Esophagus muscularis mucosa (tissue), 4 donors: Measurements from ENCODE around the gene KRT82. TPM values are rescaled to one million over a fixed set of nuclear protein-coding genes. Genes with fewer than 3 reads are reported as not detected.

Experiments used
- DNase-seq: peaks from one replicate; pipeline ENCODE4 v3.0.0-alpha.2; 2017; ENCODE audit errors: extremely low spot score
- H3K27ac ChIP-seq, 4 donors: fragments of 200-600 bp; sonication (generic); replicated peaks in 1 of 4; 1 replicate in 3 of 4; 2 replicates in 1 of 4; pipeline ENCODE4 v1.5.1; 2016 to 2019; ENCODE audit warnings: mild to moderate bottlenecking in 1 of 4
- H3K27me3 ChIP-seq, 4 donors: fragments of 200-600 bp; sonication (generic); one replicate each; pipeline versions ENCODE4 v1.5.1 to v1.6.0; 2016 to 2019
- H3K36me3 ChIP-seq, 4 donors: fragments of 200-600 bp; sonication (generic); one replicate each; pipeline ENCODE4 v1.5.1; 2016 to 2019
- H3K4me1 ChIP-seq, 4 donors: fragments of 200-600 bp; sonication (generic); one replicate each; pipeline ENCODE4 v1.5.1; 2016 to 2019
- H3K4me3 ChIP-seq, 4 donors: fragments of 200-600 bp; sonication (generic); 1 replicate in 2 of 4; 2 replicates in 2 of 4; pipeline ENCODE4 v1.5.1; 2016 to 2019; ENCODE audit warnings: mild to moderate bottlenecking in 4 of 4, moderate library complexity in 1 of 4
- H3K9me3 ChIP-seq, 4 donors: fragments of 200-600 bp; sonication (generic); 1 replicate in 3 of 4; 2 replicates in 1 of 4; pipeline ENCODE4 v1.5.1; 2016 to 2019
- CTCF ChIP-seq, 3 experiments: fragments of 200-600 bp in 2 of 3; fragments of 450-650 bp in 1 of 3; sonication (generic) in 2 of 3; IDR thresholded peaks; one replicate each; pipeline ENCODE4 v1.5.1; 2017 to 2019; ENCODE audit warnings: antibody characterized with exemption in 3 of 3, mild to moderate bottlenecking in 2 of 3, moderate library complexity in 1 of 3
- EP300 ChIP-seq: sonication (generic); formaldehyde crosslinking; IDR thresholded peaks from one replicate; pipeline ENCODE4 v1.6.1; 2017; ENCODE audit warnings: antibody characterized with exemption
- POLR2A ChIP-seq: fragments of 450-650 bp; IDR thresholded peaks from one replicate; pipeline ENCODE4 v1.6.1; 2017; ENCODE audit warnings: antibody characterized with exemption, moderate library complexity, mild to moderate bottlenecking, low read depth
- POLR2AphosphoS5 ChIP-seq, 2 donors: sonication (generic); formaldehyde crosslinking; IDR thresholded peaks; one replicate each; pipeline ENCODE4 v1.6.1; 2017; ENCODE audit warnings: antibody characterized with exemption in 2 of 2
- WGBS: methylation state at CpG from one replicate; pipeline ENCODE4 v1.1.5; 2018; 5-methylcytosine and 5-hydroxymethylcytosine counted together
- intact Hi-C: fragments of 100-400 bp; cut with DNase I; formaldehyde crosslinking; loops from one replicate; pipeline ENCODE4 v1.15.1; 2023
- total RNA-seq, 4 donors: library from RNA; depleted of rRNA; stranded (reverse); fragments of >200 nt; gene quantifications; one replicate each; pipeline versions ENCODE4 v1.1.0 to v1.2.1, GENCODE V29; 2016

Gene KRT82
- total RNA-seq, 4 donors from 2014 or later = not detected

- intact Hi-C loops = loop anchor here (10.0 kb wide), 2 partner anchors 197 to 607 kb away; partner anchors contain the start of gene KRT74
- Histone ChIP-seq H3K27me3 (peaks cover 0 to 9% (median 0%) of the 10 kb centered on the region in 4 donors), H3K4me3 (no peak overlapping the region), H3K36me3 (no peaks in the 10 kb centered on the region), H3K9me3 (no peaks in the 10 kb centered on the region), H3K27ac (no peak overlapping the region), H3K4me1 (no peaks in the 10 kb centered on the region)
- 66% methylated on average over 11 of the region's 19 CpGs for WGBS
- no peak for DNase-seq
- TF ChIP-seq POLR2AphosphoS5 (IDR thresholded peaks at IDR 0.05) = no peak
- TF ChIP-seq CTCF (IDR thresholded peaks at IDR 0.05) = no peak
- no peak for TF ChIP-seq EP300
Measured at GRCh38 chr12:52378091-52378490, 28.0 kb downstream of the KRT82 start.

GRCh38 chr12:52377266-52377665 lies 28.9 kb downstream of the KRT82 start:
- DNase-seq = no peak
- H3K27me3 ChIP-seq = peaks cover 0 to 9% (median 0%) of the 10 kb centered on the region in 4 donors
- no peaks in the 10 kb centered on the region for H3K9me3 ChIP-seq
- WGBS = 92% methylated on average over 8 of the region's 8 CpGs
- H3K4me3 ChIP-seq = no peak overlapping the region
- intact Hi-C loops = loop anchor here (10.0 kb wide), 2 partner anchors 198 to 608 kb away; partner anchors contain the start of gene KRT74
- H3K27ac ChIP-seq = no peak overlapping the region
- H3K36me3 ChIP-seq = no peaks in the 10 kb centered on the region
- TF ChIP-seq EP300 (no peak), POLR2A (no peak), CTCF (IDR thresholded peaks at IDR 0.05) (no peak), POLR2AphosphoS5 (IDR thresholded peaks at IDR 0.05) (no peak)
- peaks cover 0 to under 1% (median 0%) of the 10 kb centered on the region in 4 donors for H3K4me1 ChIP-seq

GRCh38 chr12:52372216-52373154 lies 33.6 kb downstream of the KRT82 start:
- Histone ChIP-seq H3K27ac (peak overlapping the region in 3 of 4 donors; percentile 31 to 66 (median 45)), H3K9me3 (no peaks in the 10 kb centered on the region), H3K4me1 (peaks cover 0 to 18% (median 13%) of the 10 kb centered on the region in 4 donors), H3K4me3 (no peak overlapping the region), H3K36me3 (no peaks in the 10 kb centered on the region), H3K27me3 (peaks cover 0 to 1% (median 0%) of the 10 kb centered on the region in 4 donors)
- DNase-seq = peak; percentile 94
- 44% methylated on average over 10 of the region's 10 CpGs for WGBS
- TF ChIP-seq EP300 = no peak
- TF ChIP-seq POLR2AphosphoS5 (IDR thresholded peaks at IDR 0.05) = peak in 1 of 2 donors; percentile 22
- TF ChIP-seq CTCF (IDR thresholded peaks at IDR 0.05) = peak; percentile 64 to 84 (median 75)
- TF ChIP-seq POLR2A = no peak
- intact Hi-C loops = loop anchor here (5.0 to 10.0 kb wide), 4 partner anchors 135 to 612 kb away; partner anchors contain the start of gene KRT74

GRCh38 chr12:52371716-52372115 lies 34.4 kb downstream of the KRT82 start:
- Histone ChIP-seq H3K4me1 (peaks cover 0 to 18% (median 13%) of the 10 kb centered on the region in 4 donors), H3K36me3 (no peaks in the 10 kb centered on the region)
- DNase-seq = no peak

More at GRCh38 chr12:52371716-52372115, 34.4 kb downstream of the KRT82 start:
- intact Hi-C loops = loop anchor here (5.0 to 10.0 kb wide), 4 partner anchors 136 to 613 kb away; partner anchors contain the start of gene KRT74
- H3K4me3 ChIP-seq = no peak overlapping the region
- H3K27ac ChIP-seq = peak overlapping the region; percentile 25 to 66 (median 38)
- no peaks in the 10 kb centered on the region for H3K27me3 ChIP-seq
- TF ChIP-seq EP300 (no peak), CTCF (IDR thresholded peaks at IDR 0.05) (no peak), POLR2AphosphoS5 (IDR thresholded peaks at IDR 0.05) (no peak), POLR2A (no peak)
- 88% methylated on average over 3 of the region's 3 CpGs for WGBS
- H3K9me3 ChIP-seq = no peaks in the 10 kb centered on the region
